ENCODE data around the gene FBXL19. TPM values are rescaled to one million over a fixed set of nuclear protein-coding genes. Genes with fewer than 3 reads are reported as not detected.

FBXL19 gene
- total and polyA plus RNA-seq, 9 of the 15 experiments (the other 6 are each of a cell fraction or from before 2014, with no cell fraction given): 0.13 to 48.0 (median 13.5) TPM; not detected in 1

DNA sequence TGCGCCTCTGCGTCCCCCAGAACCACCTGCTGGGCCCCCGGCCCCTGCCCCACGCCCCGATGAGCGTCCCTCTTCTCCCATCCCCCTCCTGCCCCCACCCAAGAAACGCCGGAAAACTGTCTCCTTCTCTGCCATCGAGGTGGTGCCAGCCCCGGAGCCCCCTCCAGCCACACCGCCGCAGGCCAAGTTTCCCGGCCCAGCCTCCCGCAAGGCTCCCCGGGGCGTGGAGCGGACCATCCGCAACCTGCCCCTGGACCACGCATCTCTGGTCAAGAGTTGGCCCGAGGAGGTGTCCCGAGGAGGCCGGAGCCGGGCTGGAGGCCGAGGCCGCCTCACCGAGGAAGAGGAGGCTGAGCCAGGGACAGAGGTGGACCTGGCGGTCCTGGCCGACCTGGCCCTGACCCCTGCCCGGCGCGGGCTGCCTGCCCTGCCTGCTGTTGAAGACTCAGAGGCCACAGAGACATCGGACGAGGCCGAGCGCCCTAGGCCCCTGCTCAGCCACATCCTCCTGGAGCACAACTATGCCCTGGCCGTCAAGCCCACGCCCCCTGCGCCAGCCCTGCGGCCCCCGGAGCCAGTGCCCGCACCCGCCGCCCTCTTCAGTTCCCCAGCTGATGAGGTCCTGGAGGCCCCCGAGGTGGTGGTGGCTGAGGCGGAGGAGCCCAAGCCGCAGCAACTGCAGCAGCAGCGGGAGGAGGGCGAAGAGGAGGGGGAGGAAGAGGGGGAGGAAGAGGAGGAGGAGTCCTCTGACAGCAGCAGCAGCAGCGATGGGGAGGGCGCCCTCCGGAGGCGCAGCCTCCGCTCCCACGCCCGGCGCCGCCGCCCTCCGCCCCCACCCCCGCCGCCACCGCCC is 56.0 kb downstream of the FBXL19 start (continued):
- TF ChIP-seq, protein P1, sequence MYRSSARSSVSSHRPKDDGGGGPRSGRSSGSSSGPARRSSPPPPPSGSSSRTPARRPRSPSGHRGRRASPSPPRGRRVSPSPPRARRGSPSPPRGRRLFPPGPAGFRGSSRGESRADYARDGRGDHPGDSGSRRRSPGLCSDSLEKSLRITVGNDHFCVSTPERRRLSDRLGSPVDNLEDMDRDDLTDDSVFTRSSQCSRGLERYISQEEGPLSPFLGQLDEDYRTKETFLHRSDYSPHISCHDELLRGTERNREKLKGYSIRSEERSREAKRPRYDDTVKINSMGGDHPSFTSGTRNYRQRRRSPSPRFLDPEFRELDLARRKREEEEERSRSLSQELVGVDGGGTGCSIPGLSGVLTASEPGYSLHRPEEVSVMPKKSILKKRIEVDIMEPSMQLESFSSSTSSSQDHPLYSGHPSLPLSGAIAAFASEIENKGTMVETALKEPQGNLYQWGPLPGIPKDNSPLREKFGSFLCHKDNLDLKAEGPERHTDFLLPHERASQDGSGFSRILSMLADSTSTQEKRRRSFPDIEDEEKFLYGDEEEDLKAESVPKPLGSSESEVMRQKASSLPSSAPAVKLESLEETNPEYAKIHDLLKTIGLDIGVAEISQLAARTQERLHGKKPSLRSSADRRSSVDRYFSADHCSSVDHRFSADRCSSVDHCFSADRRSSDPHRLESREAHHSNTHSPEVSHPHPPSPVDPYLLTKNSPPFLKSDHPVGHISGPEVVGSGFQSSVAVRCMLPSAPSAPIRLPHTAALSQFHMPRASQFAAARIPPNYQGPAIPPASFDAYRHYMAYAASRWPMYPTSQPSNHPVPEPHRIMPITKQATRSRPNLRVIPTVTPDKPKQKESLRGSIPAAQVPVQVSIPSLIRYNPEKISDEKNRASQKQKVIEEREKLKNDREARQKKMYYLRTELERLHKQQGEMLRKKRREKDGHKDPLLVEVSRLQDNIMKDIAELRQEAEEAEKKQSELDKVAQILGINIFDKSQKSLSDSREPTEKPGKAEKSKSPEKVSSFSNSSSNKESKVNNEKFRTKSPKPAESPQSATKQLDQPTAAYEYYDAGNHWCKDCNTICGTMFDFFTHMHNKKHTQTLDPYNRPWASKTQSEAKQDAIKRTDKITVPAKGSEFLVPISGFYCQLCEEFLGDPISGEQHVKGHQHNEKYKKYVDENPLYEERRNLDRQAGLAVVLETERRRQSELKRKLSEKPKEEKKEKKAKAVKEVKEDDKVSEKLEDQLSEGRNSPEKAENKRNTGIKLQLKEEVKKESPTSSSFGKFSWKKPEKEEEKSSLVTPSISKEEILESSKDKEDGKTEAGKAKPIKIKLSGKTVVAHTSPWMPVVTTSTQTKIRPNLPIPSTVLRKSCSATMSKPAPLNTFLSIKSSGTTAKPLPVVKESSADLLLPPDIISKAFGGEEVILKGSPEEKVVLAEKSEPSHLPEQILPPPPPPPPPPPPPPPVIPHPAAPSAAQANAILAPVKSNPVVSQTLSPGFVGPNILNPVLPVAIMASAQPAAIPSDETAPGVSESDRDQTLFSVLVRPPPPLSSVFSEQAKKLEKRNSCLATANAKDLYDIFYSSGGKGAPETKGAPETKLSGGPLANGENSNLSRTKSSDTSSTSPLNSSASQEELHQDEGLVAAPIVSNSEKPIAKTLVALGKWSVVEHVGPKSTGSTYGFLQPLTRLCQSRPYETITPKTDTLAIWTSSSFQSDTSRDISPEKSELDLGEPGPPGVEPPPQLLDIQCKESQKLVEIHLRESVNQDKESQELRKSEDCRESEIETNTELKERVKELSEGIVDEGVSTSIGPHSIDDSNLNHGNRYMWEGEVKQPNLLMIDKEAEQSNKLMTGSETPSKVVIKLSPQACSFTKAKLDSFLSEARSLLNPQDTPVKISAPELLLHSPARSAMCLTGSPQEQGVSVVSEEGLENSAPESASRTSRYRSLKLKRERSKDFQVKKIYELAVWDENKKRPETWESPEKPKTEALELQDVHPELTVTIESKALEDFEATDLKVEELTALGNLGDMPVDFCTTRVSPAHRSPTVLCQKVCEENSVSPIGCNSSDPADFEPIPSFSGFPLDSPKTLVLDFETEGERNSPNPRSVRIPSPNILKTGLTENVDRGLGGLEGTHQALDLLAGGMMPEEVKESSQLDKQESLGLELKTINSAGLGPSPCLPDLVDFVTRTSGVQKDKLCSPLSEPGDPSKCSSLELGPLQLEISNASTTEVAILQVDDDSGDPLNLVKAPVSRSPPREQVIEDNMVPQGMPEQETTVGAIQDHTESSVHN (IDR thresholded peaks at IDR 0.05; ENCODE audit: borderline replicate concordance in 1 of 2, low read depth in 1 of 2): no peak
- no peak for TF ChIP-seq EZH2 (IDR thresholded peaks at IDR 0.05; ENCODE audit: borderline replicate concordance, low read depth, low read length)
- TF ChIP-seq SLC30A9 (CRISPR knock-in tag; IDR thresholded peaks at IDR 0.05): no peak
- no peak for TF ChIP-seq ZNF436 (CRISPR knock-in tag; IDR thresholded peaks at IDR 0.05)
- TF ChIP-seq NFXL1 (CRISPR knock-in tag; IDR thresholded peaks at IDR 0.05): no peak

All from K562 (cell line).